NCI-H2227 (cell line): Measurements from ENCODE around the gene NATD1.

Experiments used
- DNase-seq: peaks from one replicate; lab custom pipeline; 2025; ENCODE audit not compliant: unreplicated experiment; lab: John Stamatoyannopoulos, UW

Gene NATD1

GRCh38 chr17:21218101-21218500, 35.1 kb downstream of the NATD1 start:
- no peak for DNase-seq

- no peak for DNase-seq
Measured at GRCh38 chr17:21217346-21217745, 35.9 kb downstream of the NATD1 start.

DNA sequence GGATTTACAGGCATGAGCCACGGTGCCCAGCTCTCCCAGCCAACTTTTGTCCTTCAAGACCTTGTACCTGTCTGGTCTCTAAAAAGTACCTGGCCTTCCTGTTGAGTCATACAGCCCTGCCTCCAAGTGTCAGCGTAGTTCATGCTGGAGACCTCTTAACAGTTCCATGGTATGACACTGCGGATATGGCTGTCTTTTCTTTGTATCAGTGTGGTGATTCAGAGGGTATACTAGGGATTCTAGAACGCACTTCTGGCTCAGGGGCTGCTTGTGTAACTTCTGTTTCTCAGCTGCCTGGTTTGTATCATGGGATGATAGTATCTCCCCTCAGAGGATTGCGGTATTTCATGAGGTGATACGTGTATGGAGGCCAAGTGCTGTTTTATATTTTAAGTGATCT, 37.3 kb downstream of the NATD1 start:
- no peak for DNase-seq

- DNase-seq = peak; percentile 11
Measured at GRCh38 chr17:21214777-21215541, 38.3 kb downstream of the NATD1 start.

GRCh38 chr17:21214015-21214776, 39.0 kb downstream of the NATD1 start, which contains the start of gene TMEM11:
TMEM11 (minus strand) TSS chr17:21214161; CDS start chr17:21214152, 9 bp downstream.
- DNase-seq = peak; percentile 94

- DNase-seq = peak; percentile 61
Measured at GRCh38 chr17:21213638-21214014, 39.6 kb downstream of the NATD1 start.

GRCh38 chr17:21212826-21213637, 40.2 kb downstream of the NATD1 start:
- no peak for DNase-seq

- no peak for DNase-seq
Measured at GRCh38 chr17:21211825-21212479, 41.3 kb downstream of the NATD1 start.

DNA sequence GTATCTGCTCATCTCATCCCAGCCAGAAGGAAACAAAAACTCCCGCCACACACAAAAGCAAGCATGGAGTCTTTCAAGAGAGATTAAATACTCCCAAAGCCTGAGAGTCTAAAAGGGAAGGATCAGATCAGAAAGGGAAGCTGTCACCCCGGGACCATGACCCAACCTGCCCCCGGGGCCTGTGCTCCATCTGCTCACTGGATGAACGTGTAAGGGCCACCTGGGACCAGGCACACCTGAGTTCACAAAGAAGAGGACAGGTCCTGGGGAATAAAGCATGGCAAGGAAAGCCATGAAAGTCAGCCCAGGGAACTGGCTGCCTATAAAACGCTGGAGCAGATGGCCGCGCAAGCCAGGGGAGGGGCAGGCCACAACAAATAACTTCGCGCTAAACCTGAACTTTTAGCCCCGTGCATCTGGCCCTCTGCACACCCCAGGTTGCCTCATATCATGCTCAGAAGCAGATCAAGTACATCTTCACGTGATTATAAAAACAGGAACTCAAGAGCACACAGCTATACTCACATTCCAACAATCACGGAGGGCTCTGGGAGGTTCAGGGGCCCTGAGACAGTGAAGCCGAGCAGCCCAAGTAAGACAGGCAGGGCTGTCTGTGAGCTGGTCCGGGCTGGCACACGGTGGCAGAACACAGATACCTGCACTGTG, 42.7 kb downstream of the NATD1 start:
- DNase-seq = no peak

GRCh38 chr17:21209511-21210175, 43.6 kb downstream of the NATD1 start:
- DNase-seq = no peak

DNA sequence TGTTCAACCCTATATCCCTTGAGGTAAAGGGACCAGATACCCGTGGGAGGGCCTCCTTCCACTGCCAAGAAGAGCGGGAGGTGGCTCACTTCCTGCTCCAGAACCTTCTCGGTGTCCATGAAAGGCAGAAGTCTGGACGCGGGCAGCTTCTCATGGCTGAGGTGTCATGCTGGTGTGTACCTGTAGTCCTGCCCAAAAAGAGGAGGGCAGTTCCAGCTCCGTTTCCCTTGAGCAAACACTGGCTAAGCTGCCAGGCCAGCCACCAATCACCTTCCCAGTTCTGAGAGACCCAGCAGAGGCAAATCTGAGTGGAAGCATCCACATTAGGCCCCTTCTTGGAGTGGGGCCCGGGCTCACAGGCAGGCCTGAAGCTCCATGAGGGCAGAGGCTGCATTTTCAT, 44.9 kb downstream of the NATD1 start:
- DNase-seq = no peak

- DNase-seq = no peak
Measured at GRCh38 chr17:21204935-21205334, 48.3 kb downstream of the NATD1 start.

DNA sequence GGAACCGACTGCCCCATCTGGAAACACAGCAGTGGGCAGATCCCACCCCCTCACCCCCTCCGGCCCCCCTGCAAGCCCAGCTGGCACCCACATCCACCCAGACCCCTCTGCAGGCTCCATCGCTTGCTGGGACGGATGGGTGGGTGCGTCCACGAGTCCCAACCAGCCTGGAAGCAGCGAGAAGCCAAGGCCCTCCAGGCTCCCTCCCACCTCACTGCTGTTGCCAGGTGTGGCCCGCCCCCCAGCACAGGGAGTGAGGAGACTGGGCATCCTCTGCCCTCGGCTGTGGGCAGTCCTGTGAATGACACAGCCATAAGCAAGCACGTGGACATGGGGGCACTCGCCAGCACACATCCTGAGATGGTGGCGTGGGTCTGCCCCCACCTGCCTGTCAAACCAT, 50.7 kb downstream of the NATD1 start:
- DNase-seq = no peak

- no peak for DNase-seq
Measured at GRCh38 chr17:21201874-21202273, 51.3 kb downstream of the NATD1 start.

DNA sequence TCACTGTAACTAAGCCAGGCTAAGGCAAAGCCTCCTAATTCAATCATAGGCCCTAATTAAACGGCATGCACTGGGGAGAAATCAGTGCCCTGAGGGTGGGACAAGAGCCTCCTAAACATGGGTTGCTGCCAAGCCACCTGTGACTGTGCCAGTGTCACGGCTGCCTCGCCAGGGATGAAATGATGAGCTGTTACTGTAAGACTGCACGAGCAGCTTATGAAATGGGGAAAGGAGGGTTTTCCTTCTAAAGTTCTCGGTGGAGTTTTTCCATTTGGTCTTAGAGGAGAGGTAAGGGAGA, 52.0 kb downstream of the NATD1 start:
- DNase-seq = no peak

DNA sequence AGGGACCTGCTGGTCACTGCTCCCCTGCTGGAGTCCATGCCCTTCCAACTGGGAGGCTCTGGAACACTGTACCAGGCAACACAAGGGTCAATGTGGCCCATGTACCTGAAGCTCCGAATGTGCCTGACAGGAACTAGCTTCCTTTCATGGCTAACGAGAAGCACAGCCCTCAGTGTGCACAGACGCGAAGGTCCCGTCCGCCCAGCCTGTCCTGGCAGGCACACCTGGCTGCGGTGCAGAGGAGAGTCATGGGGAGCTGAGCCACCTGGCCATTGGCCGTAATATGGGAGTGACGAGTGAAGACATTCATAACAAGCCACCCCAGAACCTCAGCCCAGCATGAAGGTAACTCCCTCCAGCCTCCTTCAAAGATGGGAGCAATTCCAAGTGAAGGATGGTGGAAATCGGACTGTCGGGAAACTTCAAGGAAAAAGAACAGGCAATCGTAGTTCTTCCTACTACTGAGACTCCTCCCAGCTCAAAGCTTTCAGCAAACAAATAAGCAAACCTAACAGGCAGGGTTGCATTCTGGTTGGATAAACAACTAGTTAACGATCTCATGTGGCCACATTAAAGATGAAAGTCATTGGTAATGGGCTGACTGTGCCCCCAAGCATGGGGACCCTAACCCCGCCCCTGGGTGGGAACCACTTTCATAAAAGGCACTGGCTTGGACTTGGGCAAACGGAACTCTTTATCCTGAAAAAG, 52.5 kb downstream of the NATD1 start:
- DNase-seq = no peak

- DNase-seq = no peak
Measured at GRCh38 chr17:21199856-21200255, 53.4 kb downstream of the NATD1 start.

GRCh38 chr17:21199311-21199710, 53.9 kb downstream of the NATD1 start:
- DNase-seq = no peak

- no peak for DNase-seq
Measured at GRCh38 chr17:21198411-21198810, 54.8 kb downstream of the NATD1 start.

GRCh38 chr17:21196126-21196525, 57.1 kb downstream of the NATD1 start:
- no peak for DNase-seq
